Panc1 (cell line): Measurements from ENCODE around the gene CAPRIN2. TPM values are rescaled to one million over a fixed set of nuclear protein-coding genes. Genes with fewer than 3 reads are reported as not detected.

Experiments used
- ATAC-seq: fragments of 200-7000 bp; cut with Tn5 transposase; 2 replicates; pipeline ENCODE4 v1.9.1; 2020; ENCODE audit warnings: mild to moderate bottlenecking, moderate library complexity
- BruUV-seq: library from RNA; stranded (reverse); fragments of 400-500 nt; replicated peaks from 2 replicates; lab custom pipeline; 2021; lab: Mats Ljungman, UMichigan
- CTCF ChIA-PET: fragments of 300-600 bp; sonication (Branson Sonifier 250); formaldehyde crosslinking; loops from one replicate; lab custom pipeline; 2022; ENCODE audit warnings: antibody characterized with exemption; lab: Charles Lee
- POLR2A ChIA-PET: fragments of 300-600 bp; sonication (Branson Sonifier 250); formaldehyde crosslinking; loops from one replicate; lab custom pipeline; 2022; ENCODE audit warnings: antibody characterized with exemption; lab: Charles Lee
- DNase-seq: peaks from one replicate; pipeline ENCODE4 v3.0.0-alpha.2; 2010; ENCODE audit warnings: low read depth, low spot score
- H3K27ac ChIP-seq: 2 replicates; pipeline ENCODE4 v1.5.1; 2011; ENCODE audit warnings: mild to moderate bottlenecking, low read length, inconsistent platforms
- H3K27me3 ChIP-seq: fragments of 200-500 bp; sonication (Bioruptor generic); 2 replicates; pipeline ENCODE4 v1.6.0; 2014; ENCODE audit warnings: low read length, inconsistent platforms; ENCODE audit not compliant: control insufficient read depth, insufficient read depth
- H3K36me3 ChIP-seq: fragments of 200-500 bp; sonication (Bioruptor generic); 2 replicates; pipeline ENCODE4 v1.5.1; 2014; ENCODE audit warnings: inconsistent platforms, mild to moderate bottlenecking, low read length, moderate library complexity; ENCODE audit not compliant: control insufficient read depth, insufficient read depth
- H3K4me1 ChIP-seq: 2 replicates; pipeline ENCODE4 v1.5.1; 2011; ENCODE audit warnings: inconsistent platforms, mild to moderate bottlenecking, low read length, moderate library complexity; ENCODE audit not compliant: control insufficient read depth, insufficient read depth
- H3K4me3 ChIP-seq, 2 experiments: 2 replicates each; pipeline ENCODE4 v1.5.1; 2011 to 2012; ENCODE audit warnings: low read depth in 2 of 2, low read length in 2 of 2, mild to moderate bottlenecking in 2 of 2, inconsistent platforms in 1 of 2, moderate library complexity in 1 of 2
- H3K9me3 ChIP-seq: fragments of 200-500 bp; sonication (Bioruptor generic); 2 replicates; pipeline ENCODE4 v1.5.1; 2014; ENCODE audit warnings: low read depth, mild to moderate bottlenecking, inconsistent platforms, low read length, moderate library complexity; ENCODE audit not compliant: control insufficient read depth, insufficient read depth
- CTCF ChIP-seq: fragments of 450-650 bp; IDR thresholded peaks from 2 replicates; pipeline ENCODE4 v1.5.1; 2017; ENCODE audit warnings: mild to moderate bottlenecking
- POLR2AphosphoS5 ChIP-seq: IDR thresholded peaks from 2 replicates; pipeline ENCODE4 v1.6.1; 2012; ENCODE audit warnings: mild to moderate bottlenecking, low read depth, low read length, moderate library complexity
- REST ChIP-seq, 2 experiments: IDR thresholded peaks; 2 replicates each; pipeline ENCODE4 v1.6.1; 2011 to 2012; ENCODE audit warnings: low read depth in 2 of 2, control low read depth in 1 of 2, low read length in 1 of 2, mild to moderate bottlenecking in 1 of 2, moderate library complexity in 1 of 2; ENCODE audit not compliant: insufficient read depth in 1 of 2
- SIN3A ChIP-seq: IDR thresholded peaks from 2 replicates; pipeline ENCODE4 v1.6.1; 2012; ENCODE audit warnings: low read depth, mild to moderate bottlenecking, low read length, moderate library complexity, borderline replicate concordance; ENCODE audit not compliant: insufficient read depth
- TCF7L2 ChIP-seq: IDR thresholded peaks from 2 replicates; pipeline ENCODE4 v1.6.1; 2011; ENCODE audit warnings: mild to moderate bottlenecking, low read depth, low read length, inconsistent platforms
- in situ Hi-C: cut with HindIII; loops from 2 replicates; pipeline ENCODE4 v1.10.0; 2016; ENCODE audit warnings: low sequenced_read_pairs, low pct_unique_long_range_greater_than_20kb
- intact Hi-C: fragments of 100-400 bp; cut with micrococcal nuclease; formaldehyde crosslinking; loops from one replicate; pipeline ENCODE4 v1.10.0; 2022; ENCODE audit not compliant: unreplicated experiment
- total RNA-seq: library from RNA; stranded (reverse); gene quantifications from one replicate; pipeline ENCODE4 v1.2.1, GENCODE V29; 2021; ENCODE audit not compliant: unreplicated experiment

The CAPRIN2 gene
- total RNA-seq, 1 experiment from 2014 or later = 28.6 TPM

GRCh38 chr12:30744321-30744720 is 10.4 kb downstream of the CAPRIN2 start:
- BruUV-seq = no TSS peak
- in situ Hi-C loops (no loop called here), intact Hi-C loops (no loop called here)
- Histone ChIP-seq H3K4me1 (no peaks in the 10 kb centered on the region), H3K36me3 (no peaks in the 10 kb centered on the region; the same call in 1 of the 2 replicates), H3K27me3 (no peaks in the 10 kb centered on the region), H3K9me3 (no peaks in the 10 kb centered on the region), H3K27ac (no peak overlapping the region), H3K4me3 (no peak overlapping the region)
- TF ChIP-seq TCF7L2 = no peak
- DNase-seq (no peak), ATAC-seq (no peak)
- ChIA-PET POLR2A (no interaction called here), CTCF (no interaction called here)

GRCh38 chr12:30740274-30740673 is 14.5 kb downstream of the CAPRIN2 start:
- no peaks in the 10 kb centered on the region for H3K4me1 ChIP-seq
- DNase-seq (no peak), ATAC-seq (no peak)
- in situ Hi-C loops (no loop called here), intact Hi-C loops (no loop called here)
- H3K4me3 ChIP-seq = no peak overlapping the region
- no peaks in the 10 kb centered on the region for H3K27me3 ChIP-seq
- no peaks in the 10 kb centered on the region; the same call in 1 of the 2 replicates for H3K36me3 ChIP-seq
- H3K27ac ChIP-seq = no peak overlapping the region
- ChIA-PET POLR2A (no interaction called here), CTCF (no interaction called here)
- no peaks in the 10 kb centered on the region for H3K9me3 ChIP-seq
- TF ChIP-seq TCF7L2 (no peak), REST (IDR thresholded peaks at IDR 0.05; ENCODE audit: insufficient read depth in 1 of 2, low read depth in 2 of 2, low read length in 1 of 2) (no peak), POLR2AphosphoS5 (no peak), SIN3A (no peak), CTCF (no peak)
- no TSS peak for BruUV-seq

DNA sequence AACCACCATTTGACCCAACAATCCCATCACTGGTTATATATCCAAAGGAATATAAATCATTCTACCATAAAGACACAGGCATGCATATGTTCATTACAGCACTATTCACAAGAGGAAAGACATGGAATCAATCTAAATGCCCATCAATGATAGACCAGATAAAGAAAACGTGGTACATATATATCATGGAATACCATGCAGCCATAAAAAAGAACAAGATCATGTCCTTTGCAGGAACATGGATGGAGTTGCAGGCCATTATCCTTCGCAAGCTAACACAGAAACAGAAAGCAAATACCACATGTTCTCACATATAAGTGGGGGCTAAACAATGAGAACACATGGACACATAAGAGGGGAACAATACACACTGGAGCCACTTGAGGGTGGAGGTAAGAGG is 15.7 kb downstream of the CAPRIN2 start:
- no peak for TF ChIP-seq POLR2AphosphoS5
- no peak for TF ChIP-seq CTCF
- no peak for TF ChIP-seq TCF7L2
- no peak for TF ChIP-seq SIN3A
- no peak for TF ChIP-seq REST (IDR thresholded peaks at IDR 0.05; ENCODE audit: insufficient read depth in 1 of 2, low read depth in 2 of 2, low read length in 1 of 2)
- no peaks in the 10 kb centered on the region for H3K27me3 ChIP-seq
- ATAC-seq (no peak), DNase-seq (no peak)
- H3K36me3 ChIP-seq = peaks cover 3% of the 10 kb centered on the region; the same call in 1 of the 2 replicates
- ChIA-PET CTCF (no interaction called here), POLR2A (interaction anchor here (0.7 kb wide), 1 partner anchor 663 kb away, joined by 8 read pairs; no protein-coding TSS in a partner anchor)
- H3K4me3 ChIP-seq = no peak overlapping the region
- no peak overlapping the region for H3K27ac ChIP-seq
- no peaks in the 10 kb centered on the region for H3K9me3 ChIP-seq
- in situ Hi-C loops = no loop called here
- no TSS peak for BruUV-seq
- intact Hi-C loops = no loop called here
- H3K4me1 ChIP-seq = no peaks in the 10 kb centered on the region
